GM10248 (cell line): ENCODE results near the gene DUOX1.
A peak's percentile ranks its signal among the peaks of the same experiment; 100 is the strongest.
"Not testable (repeated sequence)": the region's sequence is repeated elsewhere in the genome, so short reads cannot be mapped to it uniquely, and the experiment has no call there.

Experiments
- CTCF ChIA-PET: fragments of 300-600 bp; sonication (Branson Sonifier 250); formaldehyde crosslinking; extraction: SDS; loops from one replicate; lab custom pipeline; 2021; ENCODE audit warnings: antibody characterized with exemption; lab: Yijun Ruan, JAX
- POLR2A ChIA-PET: fragments of 350-650 bp; sonication (Branson Sonifier 250); formaldehyde crosslinking; extraction: SDS; loops from one replicate; lab custom pipeline; 2020; ENCODE audit warnings: antibody characterized with exemption; lab: Yijun Ruan, JAX
- DNase-seq: peaks from one replicate; pipeline ENCODE4 v3.0.0; 2012; ENCODE audit errors: extremely low spot score
- CTCF ChIP-seq: IDR thresholded peaks from 2 replicates; pipeline ENCODE4 v1.5.1; 2012; ENCODE audit warnings: mild to moderate bottlenecking, low read depth; ENCODE audit errors: extremely low read depth, missing control alignments, control extremely low read depth

The DUOX1 gene

GRCh38 chr15:45134682-45135604, 5.1 kb downstream of the DUOX1 start:
- CTCF ChIA-PET = interaction anchor here (1.2 to 5.6 kb wide), 5 partner anchors 9 to 282 kb away, joined by 3 to 44 read pairs (median 5); no protein-coding TSS in a partner anchor

DNA sequence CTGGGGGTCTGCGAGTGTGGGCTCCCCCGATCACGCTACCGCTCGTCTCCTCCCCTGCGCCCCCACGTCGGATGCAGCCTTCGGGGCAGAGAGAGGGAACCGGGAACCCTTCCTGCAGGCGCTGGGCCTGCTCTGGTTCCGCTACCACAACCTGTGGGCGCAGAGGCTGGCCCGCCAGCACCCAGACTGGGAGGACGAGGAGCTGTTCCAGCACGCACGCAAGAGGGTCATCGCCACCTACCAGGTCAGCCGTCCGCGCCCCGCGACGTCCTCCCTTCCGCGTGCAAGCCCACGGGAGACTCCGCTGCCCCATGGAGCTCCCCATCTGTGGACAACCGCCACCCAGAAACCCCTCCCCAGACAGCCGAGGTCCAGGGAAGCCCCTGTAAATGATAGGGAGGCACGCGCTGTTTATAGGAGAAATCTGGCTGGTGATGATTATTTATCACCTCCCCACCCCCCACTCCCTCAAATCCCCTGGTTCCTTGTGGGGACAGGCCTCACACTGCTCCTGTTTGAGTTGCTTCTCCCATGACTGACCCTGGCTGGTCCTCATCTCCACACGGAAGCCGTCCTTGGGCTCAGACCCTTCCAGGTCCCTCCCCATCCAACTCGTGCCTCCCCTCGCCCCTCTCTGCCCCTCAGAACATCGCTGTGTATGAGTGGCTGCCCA, 6.0 kb downstream of the DUOX1 start:
- POLR2A ChIA-PET, DNase-seq: not testable (repeated sequence)
- CTCF ChIA-PET = interaction anchor here (1.2 to 5.6 kb wide), 5 partner anchors 9 to 283 kb away, joined by 3 to 44 read pairs (median 5); no protein-coding TSS in a partner anchor

More at GRCh38 chr15:45134682-45135604, 5.1 kb downstream of the DUOX1 start:
- TF ChIP-seq CTCF = peak; percentile 35
- DNase-seq = no peak
- POLR2A ChIA-PET = no interaction called here

GRCh38 chr15:45136378-45136764, 6.6 kb downstream of the DUOX1 start:
- POLR2A ChIA-PET = no interaction called here
- TF ChIP-seq CTCF = peak; percentile 27
- CTCF ChIA-PET = interaction anchor here (1.7 to 5.6 kb wide), 2 partner anchors 14 kb away, joined by 5 to 44 read pairs; no protein-coding TSS in a partner anchor
- no peak for DNase-seq

- ChIA-PET CTCF (interaction anchor here (1.6 to 2.6 kb wide), 3 partner anchors 11 to 20 kb away, joined by 6 to 16 read pairs (median 8); no protein-coding TSS in a partner anchor), POLR2A (interaction anchor here (1.0 kb wide), 1 partner anchor 14 kb away, joined by 3 read pairs; no protein-coding TSS in a partner anchor)
- no peak for DNase-seq
- TF ChIP-seq CTCF = no peak
Measured at GRCh38 chr15:45137703-45138102, 7.9 kb downstream of the DUOX1 start.

DNA sequence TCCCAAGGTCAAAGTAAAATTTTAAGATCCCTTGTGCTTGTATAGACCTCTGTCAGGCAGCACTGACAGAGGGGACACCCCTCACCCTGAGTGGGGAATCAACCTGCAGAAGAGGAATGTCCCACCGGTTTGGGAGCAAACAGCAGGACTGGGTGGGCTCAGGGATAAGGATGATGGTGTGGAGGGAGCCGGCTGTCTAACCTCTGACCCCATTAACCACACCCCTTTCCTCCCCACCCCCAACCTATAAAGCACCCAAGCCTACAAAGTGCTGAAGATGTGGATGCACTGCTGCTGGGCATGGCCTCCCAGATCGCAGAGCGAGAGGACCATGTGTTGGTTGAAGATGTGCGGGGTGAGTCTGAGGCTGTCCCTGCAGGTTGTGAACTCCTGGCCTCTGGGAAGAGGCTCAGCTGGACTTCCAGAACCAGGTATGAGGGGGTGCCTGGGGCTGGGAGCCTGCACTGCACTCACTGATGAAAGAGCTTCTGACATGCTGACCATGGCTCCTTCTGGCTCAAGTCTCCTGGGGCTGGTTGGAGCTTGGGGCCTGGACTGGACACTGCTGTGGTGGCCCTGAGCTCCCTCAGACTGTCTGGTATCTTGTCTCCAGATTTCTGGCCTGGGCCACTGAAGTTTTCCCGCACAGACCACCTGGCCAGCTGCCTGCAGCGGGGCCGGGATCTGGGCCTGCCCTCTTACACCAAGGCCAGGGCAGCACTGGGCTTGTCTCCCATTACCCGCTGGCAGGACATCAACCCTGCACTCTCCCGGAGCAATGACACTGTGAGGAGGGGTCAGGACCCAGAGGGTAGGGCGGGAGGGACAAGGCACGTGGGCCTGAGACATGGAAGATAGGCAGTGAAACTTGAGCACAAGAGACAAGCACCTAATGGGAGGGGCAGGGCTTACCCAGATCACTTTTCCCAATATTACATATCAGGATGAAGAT, 9.3 kb downstream of the DUOX1 start:
- POLR2A ChIA-PET = no interaction called here
- CTCF ChIA-PET = interaction anchor here (0.9 to 2.6 kb wide), 4 partner anchors 11 to 21 kb away, joined by 3 to 16 read pairs (median 6); no protein-coding TSS in a partner anchor
- no peak for DNase-seq
- TF ChIP-seq CTCF = no peak

DNA sequence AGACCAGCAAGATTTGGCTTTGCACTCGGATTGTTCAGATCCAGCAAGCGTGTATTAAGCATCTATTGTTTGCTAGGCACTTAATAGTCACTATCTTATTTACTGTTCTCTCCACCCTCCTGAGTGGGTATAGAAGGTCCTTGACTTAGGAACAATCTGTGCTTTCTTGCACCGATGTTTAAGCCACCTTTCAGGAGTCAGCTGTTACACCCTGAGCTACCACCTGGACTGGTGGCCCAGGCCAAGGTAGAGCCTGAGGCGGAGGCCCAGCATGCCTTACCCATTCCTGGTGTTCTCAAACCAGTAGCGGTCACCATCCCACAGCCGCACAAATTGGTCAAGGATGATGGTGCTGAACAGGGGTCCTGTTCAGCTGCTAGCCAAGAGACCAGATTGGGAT, 10.0 kb downstream of the DUOX1 start:
- CTCF ChIA-PET = interaction anchor here (1.0 to 2.0 kb wide), 2 partner anchors 10 to 21 kb away, joined by 3 to 5 read pairs; no protein-coding TSS in a partner anchor
- POLR2A ChIA-PET = no interaction called here

More for the DNA sequence above, 10.0 kb downstream of the DUOX1 start:
- no peak for TF ChIP-seq CTCF
- no peak for DNase-seq
